GM19193 (cell line): ENCODE measurements around the gene ITIH1.

Source experiments
- POLR2A ChIP-seq: IDR thresholded peaks from 4 replicates; pipeline ENCODE4 v1.6.1; 2011; ENCODE audit not compliant: insufficient read depth, insufficient read length; ENCODE audit errors: extremely low read depth

Gene ITIH1

DNA sequence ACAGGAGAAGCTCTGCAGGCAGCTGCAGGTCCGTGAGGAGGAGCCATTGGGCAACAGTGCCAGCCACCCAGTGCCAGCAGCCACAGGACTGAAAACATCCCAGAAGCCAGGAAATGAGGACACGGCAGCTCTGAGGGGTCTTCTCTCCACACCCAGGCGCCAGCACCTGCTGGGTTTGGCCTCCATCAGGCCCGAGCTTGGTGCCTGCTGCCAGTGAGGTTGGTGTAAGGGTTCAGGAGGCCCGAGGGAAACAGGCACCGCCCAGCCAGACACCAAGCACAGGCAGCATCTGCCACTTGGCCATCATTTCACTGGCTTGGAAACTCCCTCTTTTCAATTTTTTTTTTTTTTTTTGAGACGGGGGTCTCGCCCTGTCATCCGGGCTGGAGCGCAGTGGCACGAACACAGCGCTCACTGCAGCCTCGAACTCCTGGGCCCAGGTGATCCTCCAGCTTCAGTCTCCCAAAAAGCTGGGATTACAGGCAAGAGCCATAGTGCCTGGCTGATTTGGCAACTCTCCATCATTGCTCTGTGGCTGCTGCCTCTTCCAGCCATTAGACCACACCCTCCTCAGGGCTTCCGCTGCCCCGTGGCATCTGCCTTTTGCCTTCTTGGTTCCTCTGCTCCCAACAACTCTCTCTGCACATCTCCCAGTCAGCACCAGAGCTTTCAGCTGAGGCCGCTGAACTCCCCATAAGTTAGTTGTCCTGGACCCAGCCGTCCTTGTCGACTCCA is 15.7 kb downstream of the ITIH1 start:
- no peak for TF ChIP-seq POLR2A

GRCh38 chr3:52793702-52794611 is 16.6 kb downstream of the ITIH1 start:
- no peak for TF ChIP-seq POLR2A

GRCh38 chr3:52794612-52795099 is 17.3 kb downstream of the ITIH1 start, which contains the start of gene ITIH3:
ITIH3 (plus strand) TSS chr3:52794796; CDS start chr3:52794804, 8 bp downstream.
- no peak for TF ChIP-seq POLR2A

DNA sequence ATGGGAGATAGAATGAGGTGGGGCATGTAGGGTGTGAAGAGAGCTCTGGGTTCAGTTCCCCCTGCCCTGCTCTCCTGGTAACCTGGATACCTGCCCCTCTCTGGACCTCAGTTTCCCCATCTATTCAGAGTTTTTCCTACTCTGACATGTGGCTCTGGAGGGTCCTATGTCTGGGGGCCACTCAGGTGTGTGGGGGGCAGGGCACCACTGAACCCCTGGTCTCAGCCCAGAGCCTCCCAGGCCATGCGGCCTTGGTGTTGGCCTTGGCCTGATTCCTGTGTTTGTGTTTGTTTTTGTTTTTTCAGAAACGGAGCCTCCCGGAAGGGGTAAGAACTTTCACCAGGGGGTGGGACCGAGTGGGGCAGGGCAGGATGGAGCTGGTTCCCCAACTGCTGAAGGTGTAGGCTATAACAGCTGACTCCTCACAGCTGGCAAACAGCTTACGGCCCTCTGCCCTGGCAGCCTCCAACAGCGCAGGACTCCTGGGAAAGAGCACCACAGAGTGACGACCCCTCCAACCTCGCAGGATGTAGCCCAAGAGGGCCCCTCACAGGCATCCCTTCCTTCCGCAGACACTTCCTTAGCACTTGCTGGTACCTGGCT is 18.0 kb downstream of the ITIH1 start:
- TF ChIP-seq POLR2A: no peak

DNA sequence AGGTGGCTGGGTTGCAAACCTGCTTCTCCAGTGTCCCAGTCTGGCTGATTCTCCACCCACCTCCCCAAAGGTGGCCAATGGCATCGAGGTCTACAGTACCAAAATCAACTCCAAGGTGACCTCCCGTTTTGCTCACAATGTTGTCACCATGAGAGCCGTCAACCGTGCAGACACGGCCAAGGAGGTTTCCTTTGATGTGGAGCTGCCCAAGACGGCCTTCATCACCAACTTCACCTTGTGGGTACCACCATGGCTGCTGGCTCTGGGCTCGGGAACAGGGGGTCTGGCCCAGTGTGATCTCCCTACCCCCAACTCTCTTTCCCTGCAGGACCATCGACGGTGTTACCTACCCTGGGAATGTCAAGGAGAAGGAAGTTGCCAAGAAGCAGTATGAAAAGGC is 19.0 kb downstream of the ITIH1 start:
- TF ChIP-seq POLR2A: no peak

DNA sequence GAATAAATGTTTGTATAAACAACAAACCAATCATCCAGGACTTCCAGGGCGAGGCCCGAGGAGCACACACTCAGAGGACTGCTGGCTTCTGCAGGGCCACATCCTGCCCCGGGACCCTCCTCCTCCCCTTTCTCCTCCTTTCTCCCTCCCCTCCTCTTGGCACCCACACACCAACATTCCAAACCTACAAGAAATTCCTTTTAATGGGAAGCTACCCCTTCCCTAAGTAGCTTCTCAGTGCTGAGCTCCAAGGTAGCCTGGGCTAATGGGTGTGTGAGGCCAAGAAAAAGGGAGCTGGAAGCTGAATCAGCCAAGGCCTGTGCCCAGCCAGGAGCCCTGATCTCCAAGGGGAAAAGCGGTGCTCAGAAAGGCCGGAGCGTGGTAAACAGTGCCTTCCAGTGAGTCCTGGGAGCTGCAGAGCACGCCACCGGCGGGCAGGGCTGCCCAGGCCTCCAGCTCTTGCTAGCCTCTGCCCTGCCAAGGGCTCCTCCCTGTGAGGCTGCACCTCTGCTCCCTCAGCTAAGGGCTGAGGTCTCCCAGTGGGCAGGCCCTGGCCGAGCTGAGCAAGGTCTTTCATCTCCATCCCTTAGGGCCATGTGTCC is 21.1 kb downstream of the ITIH1 start:
- TF ChIP-seq POLR2A: no peak

DNA sequence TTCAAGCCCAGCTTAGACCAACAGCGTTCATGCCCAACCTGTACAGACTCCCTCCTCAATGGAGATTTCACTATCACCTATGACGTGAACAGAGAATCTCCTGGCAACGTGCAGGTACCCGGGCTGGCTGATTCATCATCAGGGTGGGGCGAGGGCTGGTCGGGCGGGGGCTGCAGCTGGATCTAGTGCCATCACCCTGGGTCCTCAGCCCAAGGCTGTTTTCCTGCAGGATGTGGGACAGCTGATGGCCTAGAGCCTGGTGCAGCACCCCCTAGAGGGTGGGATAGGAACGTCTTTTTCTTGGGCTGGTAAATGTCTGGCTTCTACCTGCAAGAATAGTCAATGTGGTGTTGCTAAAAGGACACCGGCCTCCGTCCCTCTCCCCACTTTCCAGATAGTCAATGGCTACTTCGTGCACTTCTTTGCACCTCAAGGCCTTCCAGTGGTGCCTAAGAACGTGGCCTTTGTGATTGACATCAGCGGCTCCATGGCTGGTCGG is 21.6 kb downstream of the ITIH1 start:
- no peak for TF ChIP-seq POLR2A

DNA sequence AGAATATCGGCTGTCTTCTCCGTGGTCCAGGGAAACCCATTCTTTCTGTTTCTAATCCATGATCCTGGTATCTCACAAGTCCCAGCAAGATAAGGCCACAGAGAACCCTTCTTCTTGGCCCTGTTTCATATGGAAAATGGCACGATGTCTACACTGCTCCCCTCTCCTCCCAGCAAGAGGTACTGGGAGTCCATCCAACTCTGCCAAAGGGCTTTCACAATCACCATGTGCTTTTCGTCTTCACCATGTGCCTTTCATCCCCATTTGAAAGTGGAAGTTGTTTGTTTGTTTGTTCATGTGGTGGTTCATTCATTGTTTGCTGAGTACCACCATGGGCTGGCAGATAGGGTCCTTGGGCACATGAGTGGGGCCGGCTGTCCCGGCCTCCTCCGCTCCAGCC is 22.7 kb downstream of the ITIH1 start:
- TF ChIP-seq POLR2A: no peak

- no peak for TF ChIP-seq POLR2A
These were observed 24.4 kb downstream of the ITIH1 start for GRCh38 chr3:52801839-52802238.

DNA sequence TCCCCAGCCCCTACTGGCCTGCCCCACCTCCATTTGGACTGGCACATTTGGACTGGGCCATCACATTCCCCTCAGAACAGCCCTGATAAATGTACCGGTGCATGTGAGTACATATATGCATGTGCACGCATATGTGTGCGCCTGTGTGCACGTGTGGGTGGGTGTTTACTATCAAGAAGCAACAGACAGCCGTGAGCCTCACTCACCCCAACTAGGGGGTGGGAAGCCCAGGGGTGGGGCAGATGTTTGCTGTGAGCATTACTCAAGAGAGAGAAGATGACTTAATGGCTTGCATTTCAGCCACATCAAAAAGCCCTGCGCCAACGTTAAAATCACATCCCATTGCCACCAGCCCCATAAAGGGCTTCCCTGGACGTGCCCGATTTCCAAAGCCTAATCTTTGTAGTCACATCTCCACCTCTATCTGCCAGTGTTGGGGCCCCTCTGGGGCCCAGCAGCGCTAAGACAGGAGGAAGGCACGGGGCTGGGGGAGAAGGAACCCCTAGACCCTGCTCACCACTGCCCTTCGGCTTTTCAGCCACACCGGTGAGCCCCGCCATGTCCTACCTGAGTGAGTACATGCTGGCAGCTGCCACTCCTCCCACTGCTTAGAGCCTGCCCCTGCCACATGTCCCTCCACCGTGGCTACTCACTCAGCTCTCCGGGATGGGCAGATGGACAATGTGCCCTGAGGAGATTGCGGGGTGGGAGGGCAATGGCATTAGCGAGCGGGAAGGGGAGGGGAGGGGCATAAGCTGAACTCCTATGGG is 28.1 kb downstream of the ITIH1 start:
- TF ChIP-seq POLR2A: no peak

DNA sequence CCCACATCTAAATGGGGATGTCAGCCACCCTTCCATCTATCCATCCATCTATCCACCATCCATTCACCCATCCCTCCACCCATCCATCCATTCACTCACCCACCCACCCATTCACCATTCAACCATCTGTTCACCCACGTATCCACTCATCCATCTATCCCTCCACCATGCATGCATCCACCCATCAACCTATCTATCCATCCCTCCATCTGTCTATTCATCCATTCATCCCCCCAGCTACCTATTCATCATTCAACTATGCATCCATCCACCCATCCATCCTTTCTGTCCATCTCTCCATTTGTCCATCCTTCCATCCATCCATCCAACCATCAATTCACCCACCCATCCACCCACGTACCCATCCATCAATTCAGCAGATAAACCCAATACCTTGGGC is 31.8 kb downstream of the ITIH1 start:
- TF ChIP-seq POLR2A: no peak

DNA sequence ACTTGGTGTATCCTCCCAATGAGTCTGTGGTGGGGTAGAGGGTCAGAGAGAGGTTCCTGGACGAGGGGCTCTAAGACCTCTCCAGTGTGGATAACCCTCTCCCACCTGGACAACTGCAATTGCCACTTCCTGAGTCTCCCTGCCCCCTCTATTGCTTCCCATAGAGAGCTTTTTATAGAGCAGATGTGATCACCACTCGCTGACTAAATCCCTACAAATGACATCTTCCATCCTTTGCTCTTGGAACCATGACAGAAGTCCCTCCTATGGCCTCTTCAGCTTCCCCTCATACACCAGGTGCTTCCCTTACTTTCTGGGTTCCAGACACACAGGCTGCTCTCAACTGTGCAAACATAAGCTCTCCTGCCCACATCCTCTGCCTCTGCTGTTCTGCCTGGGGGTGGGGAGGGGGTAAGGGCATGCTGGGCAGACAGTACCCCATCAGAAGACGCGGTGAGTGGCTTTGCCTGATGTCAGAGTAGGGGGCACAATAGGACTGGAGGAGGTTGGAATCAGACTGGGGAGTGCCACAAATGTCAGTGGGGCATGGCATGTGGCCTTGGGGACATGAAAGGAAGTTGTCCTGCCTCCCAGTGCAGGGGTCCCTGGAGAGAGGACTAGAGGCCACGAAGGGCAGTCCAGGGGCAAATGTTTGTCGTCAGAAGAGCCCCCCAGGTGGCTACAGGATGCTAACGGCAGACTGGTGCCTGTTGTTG is 32.4 kb downstream of the ITIH1 start:
- no peak for TF ChIP-seq POLR2A

- TF ChIP-seq POLR2A: no peak
These were observed 33.5 kb downstream of the ITIH1 start for GRCh38 chr3:52810923-52811322.
